Astrocyte (in vitro differentiated cells and primary cell): ENCODE results near the gene GBF1. TPM values are rescaled to one million over a fixed set of nuclear protein-coding genes. Genes with fewer than 3 reads are reported as not detected.

Experiments
- DNase-seq: peaks from one replicate; pipeline ENCODE4 v3.0.0-alpha.2; 2010; ENCODE audit warnings: low read depth
- FAIRE-seq: peaks from 2 replicates; lab custom pipeline; 2011; peaks lifted over from hg19 to GRCh38; lab: Jason Lieb, UNC
- H2AFZ ChIP-seq: 2 replicates; pipeline ENCODE4 v1.6.0; 2012; ENCODE audit warnings: low read depth, low read length, inconsistent platforms
- H3K27ac ChIP-seq: 2 replicates; pipeline ENCODE4 v1.5.1; 2011; ENCODE audit warnings: low read depth, low read length, inconsistent platforms
- H3K27me3 ChIP-seq: 2 replicates; pipeline ENCODE4 v1.6.0; 2011; ENCODE audit warnings: low read length, inconsistent platforms; ENCODE audit not compliant: insufficient read depth
- H3K36me3 ChIP-seq: 2 replicates; pipeline ENCODE4 v1.5.1; 2011; ENCODE audit warnings: low read length, inconsistent platforms; ENCODE audit not compliant: insufficient read depth
- H3K4me1 ChIP-seq: 2 replicates; pipeline ENCODE4 v1.5.1; 2011; ENCODE audit warnings: low read length, inconsistent platforms; ENCODE audit not compliant: insufficient read depth
- H3K4me2 ChIP-seq: 2 replicates; pipeline ENCODE4 v1.6.0; 2012; ENCODE audit warnings: low read length, inconsistent platforms
- H3K4me3 ChIP-seq: 2 replicates; pipeline ENCODE4 v1.5.1; 2011; ENCODE audit warnings: low read depth, mild to moderate bottlenecking, low read length, inconsistent platforms; ENCODE audit not compliant: insufficient read depth
- H3K79me2 ChIP-seq: 2 replicates; pipeline ENCODE4 v1.6.0; 2012; ENCODE audit warnings: mild to moderate bottlenecking, low read length, inconsistent platforms; ENCODE audit not compliant: insufficient read depth
- H3K9ac ChIP-seq: 2 replicates; pipeline ENCODE4 v1.6.0; 2012; ENCODE audit warnings: mild to moderate bottlenecking, low read length, inconsistent platforms
- H3K9me3 ChIP-seq: 2 replicates; pipeline ENCODE4 v1.5.1; 2012; ENCODE audit warnings: low read depth, mild to moderate bottlenecking, low read length, inconsistent platforms; ENCODE audit not compliant: insufficient read depth
- H4K20me1 ChIP-seq: 2 replicates; pipeline ENCODE4 v1.6.0; 2012; ENCODE audit warnings: low read length, inconsistent platforms; ENCODE audit not compliant: insufficient read depth
- H3K27ac Mint-ChIP-seq: one replicate; pipeline ENCODE4 v1.8.0; 2021; ENCODE audit warnings: mild to moderate bottlenecking, mixed read lengths; ENCODE audit not compliant: unreplicated experiment
- H3K27me3 Mint-ChIP-seq: one replicate; pipeline ENCODE4 v1.8.0; 2021; ENCODE audit warnings: low read depth, mixed read lengths; ENCODE audit not compliant: unreplicated experiment
- H3K36me3 Mint-ChIP-seq: one replicate; pipeline ENCODE4 v1.8.0; 2021; ENCODE audit warnings: low read depth, mixed read lengths; ENCODE audit not compliant: unreplicated experiment
- H3K4me1 Mint-ChIP-seq: one replicate; pipeline ENCODE4 v1.8.0; 2021; ENCODE audit warnings: low read depth, mixed read lengths; ENCODE audit not compliant: unreplicated experiment
- H3K4me3 Mint-ChIP-seq: one replicate; pipeline ENCODE4 v1.8.0; 2021; ENCODE audit warnings: mild to moderate bottlenecking, moderate library complexity, mixed read lengths; ENCODE audit not compliant: unreplicated experiment
- H3K9me3 Mint-ChIP-seq: one replicate; pipeline ENCODE4 v1.8.0; 2021; ENCODE audit warnings: mild to moderate bottlenecking, mixed read lengths; ENCODE audit not compliant: unreplicated experiment
- CTCF ChIP-seq: IDR thresholded peaks from 2 replicates; pipeline ENCODE4 v1.5.1; 2011; ENCODE audit warnings: low read depth, mild to moderate bottlenecking, inconsistent platforms, low read length, moderate library complexity; ENCODE audit not compliant: insufficient read depth
- EZH2 ChIP-seq: IDR thresholded peaks from 2 replicates; pipeline ENCODE4 v1.6.1; 2012; ENCODE audit warnings: mild to moderate bottlenecking, low read length, inconsistent platforms; ENCODE audit not compliant: insufficient read depth
- total RNA-seq: library from RNA; stranded (reverse); gene quantifications from 2 replicates; pipeline ENCODE4 v1.2.1, GENCODE V29; 2021

Gene GBF1
- total RNA-seq, 1 donor from 2014 or later, result 72.8 TPM

- Histone ChIP-seq H3K27ac (no peak overlapping the region), H2AFZ (peak overlapping the region; percentile 99), H4K20me1 (peaks cover 19% of the 10 kb centered on the region), H3K79me2 (peaks cover 12% of the 10 kb centered on the region), H3K9ac (peak overlapping the region; percentile 79), H3K4me2 (peak overlapping the region; percentile 92), H3K9me3 (no peaks in the 10 kb centered on the region), H3K27me3 (peaks cover 8% of the 10 kb centered on the region), H3K4me1 (peaks cover 24% of the 10 kb centered on the region), H3K36me3 (no peaks in the 10 kb centered on the region), H3K4me3 (peak overlapping the region; percentile 92)
- Mint-ChIP-seq H3K4me1 (peaks cover 3% of the 10 kb centered on the region), H3K27me3 (peaks cover 16% of the 10 kb centered on the region), H3K27ac (peak overlapping the region; percentile 41), H3K9me3 (no peaks in the 10 kb centered on the region), H3K4me3 (peak overlapping the region; percentile 95), H3K36me3 (peaks cover 9% of the 10 kb centered on the region)
- DNase-seq (no peak), FAIRE-seq (no peak)
- TF ChIP-seq EZH2 (no peak), CTCF (no peak)
These were observed 176.6 kb downstream of the GBF1 start for GRCh38 chr10:102421757-102422512.

GRCh38 chr10:102422545-102423129 is 177.3 kb downstream of the GBF1 start:
- Mint-ChIP-seq H3K27ac (peak overlapping the region; percentile 41), H3K36me3 (peaks cover 12% of the 10 kb centered on the region), H3K27me3 (peaks cover 10% of the 10 kb centered on the region), H3K4me3 (peak overlapping the region; percentile 95), H3K4me1 (peaks cover 5% of the 10 kb centered on the region), H3K9me3 (no peaks in the 10 kb centered on the region)
- Histone ChIP-seq H3K9ac (peak overlapping the region; percentile 79), H4K20me1 (peaks cover 26% of the 10 kb centered on the region), H2AFZ (peak overlapping the region; percentile 26), H3K79me2 (peaks cover 12% of the 10 kb centered on the region), H3K9me3 (no peaks in the 10 kb centered on the region), H3K27ac (no peak overlapping the region), H3K4me1 (peaks cover 26% of the 10 kb centered on the region), H3K4me2 (peak overlapping the region; percentile 92), H3K27me3 (peaks cover 6% of the 10 kb centered on the region), H3K36me3 (no peaks in the 10 kb centered on the region), H3K4me3 (peak overlapping the region; percentile 92)
- DNase-seq (peak; percentile 45), FAIRE-seq (no peak)
- TF ChIP-seq EZH2, result no peak
- peak; percentile 60 for TF ChIP-seq CTCF
